ENCODE data around the gene AMDHD1.

AMDHD1 gene

GRCh38 chr12:95996034-95996658, 53.0 kb downstream of the AMDHD1 start, which contains the start of gene HAL:
HAL (minus strand) TSS chr12:95996344; CDS start chr12:95995910, 434 bp downstream.
- DNase-seq = no peak

- no peak for DNase-seq
These were observed 54.1 kb downstream of the AMDHD1 start for GRCh38 chr12:95997276-95997675.

DNA sequence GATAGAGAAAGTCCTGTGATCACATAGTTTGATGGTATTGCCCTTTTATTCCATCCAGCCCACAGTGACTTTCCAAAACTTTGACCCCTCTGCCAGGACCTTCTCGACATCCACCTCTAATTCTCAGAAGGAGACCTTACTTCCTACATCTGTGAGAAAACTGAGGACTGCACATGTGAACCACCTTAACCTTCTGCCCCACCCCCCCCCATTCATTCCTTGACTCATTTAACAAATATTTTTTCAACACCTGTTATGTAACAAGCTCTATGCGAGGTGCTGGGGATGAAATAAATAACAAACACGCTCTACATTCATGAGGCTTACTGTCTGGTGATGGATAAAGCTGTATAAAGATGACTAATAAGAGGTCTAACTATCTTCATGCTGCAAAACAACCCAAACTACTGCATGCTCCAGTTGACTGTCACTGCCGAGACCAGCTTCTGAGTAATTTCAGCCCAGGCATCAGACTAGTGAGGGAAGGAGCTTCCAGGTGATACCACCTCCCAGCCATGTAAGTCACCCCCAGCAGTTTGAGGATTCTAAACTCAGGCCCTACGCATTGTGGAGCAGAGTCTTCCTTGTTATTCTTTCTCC, 54.9 kb downstream of the AMDHD1 start:
- no peak for DNase-seq

DNA sequence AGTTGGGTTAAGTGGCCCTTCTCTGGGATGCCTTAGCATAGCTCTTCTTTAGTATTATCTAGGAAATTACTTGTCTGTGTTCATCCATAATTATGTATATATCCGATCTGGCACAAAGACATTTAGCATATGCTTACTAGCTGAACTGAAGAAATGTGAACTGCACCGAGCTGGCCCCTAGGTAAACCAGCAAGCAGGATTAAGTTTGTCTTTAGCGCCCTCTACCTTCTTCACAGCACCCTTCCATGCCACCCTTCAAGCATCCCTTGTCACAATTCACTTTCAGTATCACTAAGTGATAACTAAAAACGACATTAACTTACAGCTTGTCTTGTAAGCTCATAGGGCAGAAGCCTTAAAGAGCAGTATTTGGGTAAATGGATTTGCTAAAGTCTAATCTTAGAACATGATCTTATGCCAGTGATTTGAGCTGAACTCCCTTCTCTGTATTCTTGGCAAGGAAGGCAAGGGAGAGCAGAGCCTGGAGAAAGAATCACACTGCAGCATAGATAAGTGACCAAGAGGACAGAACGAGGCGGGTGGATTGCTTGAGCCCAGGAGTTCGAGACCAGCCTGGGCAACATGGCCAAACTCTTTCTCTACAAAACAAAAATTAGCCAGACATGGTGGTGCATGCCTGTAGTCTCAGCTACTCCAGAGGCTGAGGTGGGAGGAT, 55.6 kb downstream of the AMDHD1 start:
- peak; percentile 13 for DNase-seq

DNA sequence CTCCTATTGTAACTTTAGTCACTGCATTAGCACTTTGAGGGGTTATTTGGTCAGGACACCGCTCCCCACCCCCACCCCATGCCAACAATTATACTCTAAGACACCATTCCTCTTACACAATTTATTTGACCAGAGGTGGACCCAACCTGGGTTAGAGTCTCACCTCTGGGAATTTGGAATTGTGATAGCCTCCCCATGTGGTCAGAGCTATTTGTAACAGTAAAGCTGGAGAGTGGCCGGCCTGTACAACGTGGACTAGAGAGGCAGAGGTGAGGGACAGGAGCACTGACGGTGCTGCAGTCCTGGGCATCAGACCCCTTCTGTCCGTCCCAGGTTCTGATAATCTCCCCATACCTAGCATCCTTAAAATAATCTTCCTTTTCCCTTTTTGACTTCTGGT, 56.4 kb downstream of the AMDHD1 start:
- no peak for DNase-seq

DNA sequence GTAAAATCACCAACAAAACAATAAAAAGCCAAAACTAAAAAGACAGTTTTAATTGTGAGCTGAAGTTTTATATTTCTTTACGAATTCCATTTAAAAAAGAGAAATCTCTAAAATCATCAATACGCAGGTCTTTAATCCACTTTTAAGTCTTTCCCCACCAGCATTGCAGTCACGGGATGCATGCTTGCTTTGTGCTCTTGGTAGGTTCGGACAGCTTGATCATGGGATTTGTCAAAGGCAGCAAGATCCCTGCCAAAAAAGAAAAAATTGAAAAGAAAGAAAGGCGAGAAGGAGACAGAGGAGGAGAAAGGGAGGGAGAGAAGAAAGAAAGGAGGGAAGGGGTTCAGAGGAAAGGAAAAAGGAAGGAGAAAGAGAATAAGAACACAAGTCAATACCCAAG, 57.7 kb downstream of the AMDHD1 start:
- no peak for DNase-seq

GRCh38 chr12:96006727-96007126, 63.6 kb downstream of the AMDHD1 start:
- no peak for DNase-seq

DNA sequence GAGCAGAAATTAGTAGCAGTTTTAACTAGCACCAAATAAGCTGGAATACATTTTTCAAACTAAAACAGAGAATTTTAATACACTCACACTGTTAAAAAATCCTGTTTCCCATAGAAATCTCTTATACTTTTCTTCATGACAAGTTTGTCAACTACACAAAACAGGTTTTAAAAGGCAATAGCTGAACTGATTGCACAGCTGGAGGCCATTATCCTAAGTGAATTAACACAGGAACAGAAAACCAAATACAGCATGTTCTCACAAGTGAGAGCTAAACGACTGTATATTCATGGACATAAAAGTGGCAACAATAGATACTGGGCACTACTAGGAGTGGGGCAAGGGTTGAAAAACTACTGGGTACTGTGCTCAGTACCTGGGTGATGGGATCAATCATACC, 64.6 kb downstream of the AMDHD1 start:
- no peak for DNase-seq

- no peak for DNase-seq
These were observed 71.9 kb downstream of the AMDHD1 start for GRCh38 chr12:96014943-96015599.

- no peak for DNase-seq
These were observed 72.5 kb downstream of the AMDHD1 start for GRCh38 chr12:96015672-96016071.
